Measurements from ENCODE around the gene NDUFA13.
A peak's percentile ranks its signal among the peaks of the same experiment; 100 is the strongest.

NDUFA13 gene

DNA sequence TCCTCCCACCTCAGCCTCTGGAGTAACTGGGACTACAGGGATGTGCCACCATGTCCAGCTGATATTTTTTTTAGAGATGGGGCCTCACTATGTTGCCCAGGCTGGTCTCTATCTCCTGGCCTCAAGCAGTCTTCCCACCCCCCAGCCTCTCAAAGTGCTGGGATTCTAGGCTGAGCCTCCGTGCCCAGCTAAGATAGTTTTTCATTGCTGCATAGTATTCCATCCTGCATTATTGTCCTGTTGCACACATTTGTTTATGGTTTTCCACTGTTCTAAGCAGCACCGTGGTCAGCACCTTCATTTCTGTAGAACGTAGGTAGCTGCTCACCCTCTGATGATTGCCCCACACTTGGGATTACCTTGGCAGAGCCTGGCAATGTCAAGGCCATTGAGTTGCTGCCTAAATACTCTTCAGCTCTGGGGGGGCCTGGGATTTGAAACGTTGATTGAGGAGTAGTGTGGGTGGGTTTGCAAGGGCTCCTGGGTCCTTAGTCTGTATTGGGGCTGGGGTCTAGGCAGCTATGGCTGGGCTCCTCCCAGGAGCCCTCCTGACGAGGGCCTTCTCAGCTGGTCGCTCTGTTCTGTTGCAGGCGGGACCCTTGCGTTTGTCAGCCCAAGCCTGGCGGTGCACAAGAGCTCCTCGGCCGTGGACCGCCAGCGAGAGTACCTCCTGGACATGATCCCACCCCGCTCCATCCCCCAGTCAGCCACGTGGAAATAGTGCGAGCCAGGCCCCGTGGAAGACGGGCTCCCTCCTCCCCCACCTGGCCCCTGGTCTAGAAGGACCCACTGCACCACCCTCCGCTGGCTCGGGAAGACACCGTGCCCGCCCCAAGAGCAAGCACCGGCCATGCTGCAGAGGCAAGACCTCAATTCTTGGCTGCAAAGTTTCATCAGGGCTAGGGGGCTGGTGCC lies 11.0 kb upstream of the NDUFA13 start:
- Histone ChIP-seq H3K9me3 (ENCODE audit: low read length) (no peaks in the 10 kb centered on the region), H3K27ac (ENCODE audit: low read depth, low read length) (no peak overlapping the region), H3K4me1 (ENCODE audit: insufficient read depth, low read length) (no peaks in the 10 kb centered on the region), H3K4me3 (ENCODE audit: low read depth in 1 of 2, low read length in 2 of 2) (no peak overlapping the region), H3K36me3 (ENCODE audit: insufficient read depth, low read length) (peaks cover 52% of the 10 kb centered on the region), H3K27me3 (ENCODE audit: control insufficient read depth in 1 of 2, insufficient read depth in 2 of 2, low read length in 2 of 2) (no peaks in the 10 kb centered on the region), H3K9ac (ENCODE audit: low read length) (no peak overlapping the region)

DNA sequence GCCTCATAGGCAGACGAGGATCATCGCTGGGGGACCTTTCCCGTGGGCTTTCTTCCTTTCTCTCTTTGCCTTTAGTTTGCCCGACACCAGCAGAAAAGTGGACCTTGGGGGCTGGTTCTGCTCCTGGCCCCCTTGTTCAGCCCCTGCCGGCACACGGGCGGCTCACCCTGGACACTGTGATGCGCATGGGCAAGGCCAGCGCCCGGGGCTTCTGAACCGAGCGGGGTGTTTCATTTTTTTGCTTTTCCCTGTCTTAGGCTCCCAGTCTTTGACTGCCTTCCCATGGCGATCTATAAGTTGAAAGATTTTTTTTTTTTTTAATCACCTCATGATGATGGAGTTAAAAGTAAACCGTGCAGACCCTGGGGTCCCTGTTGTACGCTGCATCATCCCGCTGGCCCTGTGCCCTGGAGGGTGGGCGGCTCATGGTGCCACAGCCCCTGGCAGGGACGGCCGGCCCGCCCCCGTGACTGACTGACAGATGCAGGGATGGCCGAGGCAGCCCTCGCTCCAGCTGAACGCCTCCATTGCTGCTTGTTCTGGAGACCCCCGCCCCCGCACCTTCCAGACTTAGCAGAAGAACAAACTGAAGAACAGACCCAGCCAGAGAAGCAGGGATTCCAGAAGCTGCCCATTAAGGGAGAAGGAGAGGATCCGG lies 10.2 kb upstream of the NDUFA13 start:
- Histone ChIP-seq H3K4me1 (ENCODE audit: insufficient read depth, low read length) (no peaks in the 10 kb centered on the region), H3K36me3 (ENCODE audit: insufficient read depth, low read length) (peaks cover 52% of the 10 kb centered on the region), H3K9me3 (ENCODE audit: low read length) (no peaks in the 10 kb centered on the region), H3K27ac (ENCODE audit: low read depth, low read length) (no peak overlapping the region), H3K27me3 (ENCODE audit: control insufficient read depth in 1 of 2, insufficient read depth in 2 of 2, low read length in 2 of 2) (no peaks in the 10 kb centered on the region), H3K4me3 (ENCODE audit: low read depth in 1 of 2, low read length in 2 of 2) (no peak overlapping the region), H3K9ac (ENCODE audit: low read length) (no peak overlapping the region)

DNA sequence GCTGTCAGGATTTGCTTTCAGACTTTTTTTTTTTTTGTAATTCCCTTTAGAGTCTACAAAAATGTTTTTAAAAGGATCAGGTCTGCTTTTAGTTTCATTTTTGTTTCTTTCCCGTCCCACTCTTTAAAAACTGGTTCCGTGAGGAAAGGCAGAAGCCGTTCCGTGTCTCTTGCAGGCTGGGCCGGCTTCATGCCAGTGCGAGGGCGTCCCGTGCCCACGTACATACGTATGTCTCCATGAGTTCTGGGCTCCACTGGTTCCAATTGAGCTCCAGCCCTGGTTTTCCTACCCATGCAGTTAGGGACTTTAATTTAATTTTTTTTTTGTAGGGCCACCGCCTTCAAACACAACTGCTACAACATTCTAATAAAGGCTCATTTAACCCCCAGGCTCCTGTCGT lies 9.4 kb upstream of the NDUFA13 start:
- no peaks in the 10 kb centered on the region for H3K4me1 ChIP-seq (ENCODE audit: insufficient read depth, low read length)
- H3K27me3 ChIP-seq (ENCODE audit: control insufficient read depth in 1 of 2, insufficient read depth in 2 of 2, low read length in 2 of 2) = no peaks in the 10 kb centered on the region
- H3K4me3 ChIP-seq (ENCODE audit: low read depth in 1 of 2, low read length in 2 of 2) = no peak overlapping the region
- no peaks in the 10 kb centered on the region for H3K9me3 ChIP-seq (ENCODE audit: low read length)
- H3K36me3 ChIP-seq (ENCODE audit: insufficient read depth, low read length) = peaks cover 48% of the 10 kb centered on the region
- no peak overlapping the region for H3K27ac ChIP-seq (ENCODE audit: low read depth, low read length)
- no peak overlapping the region for H3K9ac ChIP-seq (ENCODE audit: low read length)

- peaks cover 41% of the 10 kb centered on the region for H3K36me3 ChIP-seq (ENCODE audit: insufficient read depth, low read length)
- H3K9ac ChIP-seq (ENCODE audit: low read length) = no peak overlapping the region
- no peaks in the 10 kb centered on the region for H3K9me3 ChIP-seq (ENCODE audit: low read length)
- H3K27ac ChIP-seq (ENCODE audit: low read depth, low read length) = no peak overlapping the region
- H3K4me3 ChIP-seq (ENCODE audit: low read depth in 1 of 2, low read length in 2 of 2) = no peak overlapping the region
- no peaks in the 10 kb centered on the region for H3K27me3 ChIP-seq (ENCODE audit: control insufficient read depth in 1 of 2, insufficient read depth in 2 of 2, low read length in 2 of 2)
- H3K4me1 ChIP-seq (ENCODE audit: insufficient read depth, low read length) = no peaks in the 10 kb centered on the region
Observed at GRCh38 chr19:19507354-19507753, 8.7 kb upstream of the NDUFA13 start.

DNA sequence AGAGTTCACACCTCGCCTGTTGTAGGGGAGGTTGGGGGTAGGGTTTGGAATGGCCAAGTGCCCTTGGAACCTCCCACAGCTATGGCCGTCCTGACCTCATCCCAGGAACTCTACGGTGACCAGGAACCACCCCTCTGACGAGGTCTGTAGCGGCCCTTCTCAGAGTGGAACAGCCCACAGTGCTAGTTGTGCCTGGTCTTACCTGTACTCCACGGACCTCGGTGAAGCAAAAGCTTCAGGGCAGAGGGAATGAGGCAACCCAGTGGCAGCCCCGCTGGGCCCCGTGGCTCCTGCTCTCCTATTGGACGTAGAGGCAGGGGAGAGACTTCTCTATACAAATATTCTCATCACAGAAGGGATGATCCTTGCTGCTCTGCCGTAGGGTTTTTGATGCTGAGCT lies 7.8 kb upstream of the NDUFA13 start:
- Histone ChIP-seq H3K27me3 (ENCODE audit: control insufficient read depth in 1 of 2, insufficient read depth in 2 of 2, low read length in 2 of 2) (no peaks in the 10 kb centered on the region), H3K9me3 (ENCODE audit: low read length) (no peaks in the 10 kb centered on the region), H3K36me3 (ENCODE audit: insufficient read depth, low read length) (peaks cover 32% of the 10 kb centered on the region), H3K4me3 (ENCODE audit: low read depth in 1 of 2, low read length in 2 of 2) (no peak overlapping the region), H3K27ac (ENCODE audit: low read depth, low read length) (no peak overlapping the region), H3K4me1 (ENCODE audit: insufficient read depth, low read length) (no peaks in the 10 kb centered on the region), H3K9ac (ENCODE audit: low read length) (no peak overlapping the region)

- H3K9ac ChIP-seq (ENCODE audit: low read length) = no peak overlapping the region
- no peak overlapping the region for H3K4me3 ChIP-seq (ENCODE audit: low read depth in 1 of 2, low read length in 2 of 2)
- peaks cover 3% of the 10 kb centered on the region for H3K4me1 ChIP-seq (ENCODE audit: insufficient read depth, low read length)
- H3K27ac ChIP-seq (ENCODE audit: low read depth, low read length) = no peak overlapping the region
- H3K36me3 ChIP-seq (ENCODE audit: insufficient read depth, low read length) = peaks cover 12% of the 10 kb centered on the region
- H3K9me3 ChIP-seq (ENCODE audit: low read length) = no peaks in the 10 kb centered on the region
- no peaks in the 10 kb centered on the region for H3K27me3 ChIP-seq (ENCODE audit: control insufficient read depth in 1 of 2, insufficient read depth in 2 of 2, low read length in 2 of 2)
Observed at GRCh38 chr19:19510432-19510831, 5.6 kb upstream of the NDUFA13 start.

GRCh38 chr19:19513682-19514081 lies 2.3 kb upstream of the NDUFA13 start:
- peak overlapping the region; percentile 70 for H3K27ac ChIP-seq (ENCODE audit: low read depth, low read length)
- H3K4me1 ChIP-seq (ENCODE audit: insufficient read depth, low read length) = peaks cover 14% of the 10 kb centered on the region
- H3K9me3 ChIP-seq (ENCODE audit: low read length) = no peaks in the 10 kb centered on the region
- no peak overlapping the region for H3K9ac ChIP-seq (ENCODE audit: low read length)
- no peaks in the 10 kb centered on the region for H3K27me3 ChIP-seq (ENCODE audit: control insufficient read depth in 1 of 2, insufficient read depth in 2 of 2, low read length in 2 of 2)
- H3K4me3 ChIP-seq (ENCODE audit: low read depth in 1 of 2, low read length in 2 of 2) = peak overlapping the region; percentile 43 to 46
- no peaks in the 10 kb centered on the region for H3K36me3 ChIP-seq (ENCODE audit: insufficient read depth, low read length)

- peak overlapping the region; percentile 70 for H3K27ac ChIP-seq (ENCODE audit: low read depth, low read length)
- H3K27me3 ChIP-seq (ENCODE audit: control insufficient read depth in 1 of 2, insufficient read depth in 2 of 2, low read length in 2 of 2) = no peaks in the 10 kb centered on the region
- H3K9ac ChIP-seq (ENCODE audit: low read length) = no peak overlapping the region
- H3K4me3 ChIP-seq (ENCODE audit: low read depth in 1 of 2, low read length in 2 of 2) = peak overlapping the region; percentile 43 to 46
- peaks cover 14% of the 10 kb centered on the region for H3K4me1 ChIP-seq (ENCODE audit: insufficient read depth, low read length)
- peaks cover 4% of the 10 kb centered on the region for H3K36me3 ChIP-seq (ENCODE audit: insufficient read depth, low read length)
- H3K9me3 ChIP-seq (ENCODE audit: low read length) = no peaks in the 10 kb centered on the region
Observed at GRCh38 chr19:19514215-19514657, 1.8 kb upstream of the NDUFA13 start.

- peaks cover 14% of the 10 kb centered on the region for H3K4me1 ChIP-seq (ENCODE audit: insufficient read depth, low read length)
Observed at GRCh38 chr19:19514881-19515641, 964 bp upstream of the NDUFA13 start, which contains the start of gene TSSK6. Gene TSSK6 (minus strand): TSS chr19:19515548. CDS start chr19:19515427, 121 bp downstream.

DNA sequence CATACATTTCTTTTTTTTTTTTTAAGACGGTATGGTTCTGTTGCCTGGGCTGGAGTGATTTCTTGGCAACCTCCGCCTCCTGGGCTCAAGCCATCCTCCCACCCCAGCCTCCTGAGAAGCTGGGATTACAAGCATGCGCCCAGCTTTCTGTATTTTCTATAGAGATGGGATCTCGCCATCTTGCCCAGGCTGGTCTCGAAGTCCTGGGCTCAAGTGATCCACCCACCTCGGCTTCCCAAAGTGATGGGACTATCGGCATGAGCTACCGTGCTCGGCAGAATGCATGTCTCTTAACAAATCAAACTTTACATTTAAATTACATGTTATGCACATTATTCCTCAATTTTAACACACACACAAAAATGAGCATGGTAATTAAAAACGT lies 1.2 kb downstream of the NDUFA13 start:
- Histone ChIP-seq H3K36me3 (ENCODE audit: insufficient read depth, low read length) (peaks cover 8% of the 10 kb centered on the region), H3K27ac (ENCODE audit: low read depth, low read length) (no peak overlapping the region), H3K4me1 (ENCODE audit: insufficient read depth, low read length) (peaks cover 14% of the 10 kb centered on the region), H3K27me3 (ENCODE audit: control insufficient read depth in 1 of 2, insufficient read depth in 2 of 2, low read length in 2 of 2) (no peaks in the 10 kb centered on the region), H3K9ac (ENCODE audit: low read length) (no peak overlapping the region), H3K4me3 (ENCODE audit: low read depth in 1 of 2, low read length in 2 of 2) (peak overlapping the region in 1 of 2 donors; percentile 94), H3K9me3 (ENCODE audit: low read length) (no peaks in the 10 kb centered on the region)

More at GRCh38 chr19:19514881-19515641, 964 bp upstream of the NDUFA13 start, which contains the start of gene TSSK6:
- Histone ChIP-seq H3K4me3 (ENCODE audit: low read depth in 1 of 2, low read length in 2 of 2) (peak within 1 kb of the TSS; percentile 87 to 94), H3K9ac (ENCODE audit: low read length) (peak within 1 kb of the TSS; percentile 77), H3K27ac (ENCODE audit: low read depth, low read length) (peak within 1 kb of the TSS; percentile 93), H3K27me3 (ENCODE audit: control insufficient read depth in 1 of 2, insufficient read depth in 2 of 2, low read length in 2 of 2) (no peaks in the 10 kb centered on the region), H3K9me3 (ENCODE audit: low read length) (no peaks in the 10 kb centered on the region), H3K36me3 (ENCODE audit: insufficient read depth, low read length) (peaks cover 8% of the 10 kb centered on the region)

- H3K4me3 ChIP-seq (ENCODE audit: low read depth in 1 of 2, low read length in 2 of 2) = no peak overlapping the region
- H3K36me3 ChIP-seq (ENCODE audit: insufficient read depth, low read length) = peaks cover 14% of the 10 kb centered on the region
- peaks cover 8% of the 10 kb centered on the region for H3K4me1 ChIP-seq (ENCODE audit: insufficient read depth, low read length)
- no peaks in the 10 kb centered on the region for H3K27me3 ChIP-seq (ENCODE audit: control insufficient read depth in 1 of 2, insufficient read depth in 2 of 2, low read length in 2 of 2)
- H3K9me3 ChIP-seq (ENCODE audit: low read length) = no peaks in the 10 kb centered on the region
- H3K27ac ChIP-seq (ENCODE audit: low read depth, low read length) = no peak overlapping the region
- no peak overlapping the region for H3K9ac ChIP-seq (ENCODE audit: low read length)
Observed at GRCh38 chr19:19520989-19521388, 5.0 kb downstream of the NDUFA13 start.

Data from muscle layer of colon (tissue), 2 donors.